Spleen (tissue), 13 donors: ENCODE results near the gene MRI1. TPM values are rescaled to one million over a fixed set of nuclear protein-coding genes. Genes with fewer than 3 reads are reported as not detected.

Experiments
- DNase-seq: peaks from one replicate; pipeline ENCODE4 v3.0.0-alpha.2; 2020
- H3K27ac ChIP-seq, 8 donors: fragments of 200-600 bp; sonication (generic) in 7 of 8; 1 replicate in 4 of 8; 2 replicates in 4 of 8; pipeline versions ENCODE4 v1.5.0 to v1.8.0; 2016 to 2021; ENCODE audit warnings: inconsistent platforms in 4 of 8, mild to moderate bottlenecking in 4 of 8, moderate library complexity in 1 of 8
- H3K27me3 ChIP-seq, 7 donors: fragments of 200-600 bp; sonication (generic) in 6 of 7; replicated peaks in 1 of 7; 1 replicate in 4 of 7; 2 replicates in 3 of 7; pipeline versions ENCODE4 v1.5.0 to v1.8.0; 2016 to 2021; ENCODE audit warnings: inconsistent platforms in 3 of 7, mild to moderate bottlenecking in 1 of 7
- H3K36me3 ChIP-seq, 6 donors: fragments of 200-600 bp; sonication (generic) in 5 of 6; 1 replicate in 4 of 6; 2 replicates in 2 of 6; pipeline versions ENCODE4 v1.5.0 to v1.8.0; 2016 to 2021; ENCODE audit warnings: inconsistent platforms in 2 of 6
- H3K4me1 ChIP-seq, 6 donors: fragments of 200-600 bp; sonication (generic) in 5 of 6; 1 replicate in 3 of 6; 2 replicates in 3 of 6; pipeline versions ENCODE4 v1.5.0 to v1.8.0; 2016 to 2021; ENCODE audit warnings: inconsistent platforms in 3 of 6
- H3K4me3 ChIP-seq, 8 donors: fragments of 200-600 bp; sonication (generic) in 7 of 8; 1 replicate in 4 of 8; 2 replicates in 4 of 8; pipeline versions ENCODE4 v1.5.0 to v1.8.0; 2016 to 2021; ENCODE audit warnings: inconsistent platforms in 4 of 8, mild to moderate bottlenecking in 4 of 8, moderate library complexity in 2 of 8
- H3K9me3 ChIP-seq, 8 donors: fragments of 200-600 bp; sonication (generic) in 7 of 8; 1 replicate in 4 of 8; 2 replicates in 4 of 8; pipeline versions ENCODE4 v1.5.0 to v1.8.0; 2016 to 2021; ENCODE audit warnings: inconsistent platforms in 4 of 8
- CTCF ChIP-seq, 11 experiments: fragments of 200-600 bp in 7 of 11; fragments of 450-650 bp in 4 of 11; sonication (generic) in 4 of 11; IDR thresholded peaks in 8 of 11; conservative IDR thresholded peaks in 3 of 11; 1 replicate in 7 of 11; 2 replicates in 4 of 11; pipeline versions ENCODE4 v1.4.0 to v1.8.0; 2016 to 2021; ENCODE audit warnings: antibody characterized with exemption in 11 of 11, inconsistent platforms in 4 of 11, mild to moderate bottlenecking in 1 of 11
- POLR2A ChIP-seq, 3 donors: fragments of 450-650 bp; IDR thresholded peaks; one replicate each; pipeline ENCODE4 v1.5.1; 2017; ENCODE audit warnings: antibody characterized with exemption in 3 of 3, mild to moderate bottlenecking in 1 of 3
- POLR2AphosphoS5 ChIP-seq, 3 donors: sonication (generic); formaldehyde crosslinking; IDR thresholded peaks; one replicate each; pipeline ENCODE4 v1.5.1; 2017; ENCODE audit warnings: antibody characterized with exemption in 3 of 3
- WGBS, 5 donors: extraction: QIAGEN DNeasy Blood & Tissue Kit in 3 of 5; methylation state at CpG; one replicate each; pipeline versions ENCODE4 v1.1.5 to v1.1.7; 2013 to 2018; 5-methylcytosine and 5-hydroxymethylcytosine counted together
- intact Hi-C: fragments of 100-400 bp; cut with DNase I; formaldehyde crosslinking; loops from one replicate; pipeline ENCODE4 v1.15.0; 2023; ENCODE audit warnings: low total_unique reads
- long read RNA-seq, 2 donors: transcript quantifications; one replicate each; lab custom pipeline, GENCODE V29; 2026
- polyA plus RNA-seq, 3 donors: library from polyadenylated mRNA; stranded (reverse); fragments of 200-250 nt; gene quantifications; one replicate each; pipeline ENCODE4 v1.2.1, GENCODE V29; 2013
- total RNA-seq, 7 donors: library from RNA; depleted of rRNA in 3 of 7; stranded (reverse); fragments of >200 nt in 3 of 7; fragmentation: NEBNext Ultra II Directional in 4 of 7; extraction: Animal tissue kit (Norgen Biotek cat#: 25700) in 4 of 7; gene quantifications; one replicate each; pipeline versions ENCODE4 v1.1.0 to v1.2.1, GENCODE V29; 2016 to 2021
- donor health status: healthy with polysubstance abuse.
- donor health status: DM: no; HTN: no; CAD: no; lungs with moderate emphysema.
- donor health status: DM: no; HTN: no; CAD: no.
- donor health status: Bipolar disorder and iron deficiency.
- donor health status: healthy.
- donor health status: DM: no; HTN: no; CAD: no.
- donor health status: DM: yes; HTN: yes; CAD: no.

MRI1 gene
- total RNA-seq (10 to 100 TPM; 31.2 to 64.6 (median 36.6) TPM), polyA plus RNA-seq (10 to 100 TPM; 21.2 to 25.1 (median 21.7) TPM)
- long read RNA-seq, donor 1, transcript MRI1-201 (6 exons, 1,735 nt), result major isoform, 5 of 20 reads
- long read RNA-seq, donor 1, partial matches to known transcripts, result 9 of 20 reads
- long read RNA-seq, donor 1, other reads (novel, unspliced or antisense), result 5 of 20 reads
- long read RNA-seq, donor 2, partial matches to known transcripts, result 0 of 6 reads
- long read RNA-seq, donor 2, other reads (novel, unspliced or antisense), result 0 of 6 reads

- DNase-seq, result peak; percentile 91
- H3K36me3 ChIP-seq, result peaks cover 0 to 68% (median 50%) of the 10 kb centered on the region in 6 donors
- H3K27me3 ChIP-seq, result no peaks in the 10 kb centered on the region
- peaks cover 5 to 33% (median 23%) of the 10 kb centered on the region in 6 donors for H3K4me1 ChIP-seq
- 1 to 22% (median 9%) methylated on average over 19 to 58 of the region's 67 CpGs for WGBS, 5 donors
- no peaks in the 10 kb centered on the region for H3K9me3 ChIP-seq
- H3K27ac ChIP-seq, result peak within 1 kb of the TSS in 7 of 8 donors; percentile 42 to 83 (median 77)
- TF ChIP-seq CTCF (IDR thresholded peaks at IDR 0.05 in 8 of 11, conservative IDR thresholded peaks at IDR 0.05 in 3 of 11), result no peak
- no peak for TF ChIP-seq POLR2A (IDR thresholded peaks at IDR 0.05)
- peak; percentile 80 to 89 (median 88) for TF ChIP-seq POLR2AphosphoS5 (IDR thresholded peaks at IDR 0.05)
- peak within 1 kb of the TSS; percentile 62 to 93 (median 81) for H3K4me3 ChIP-seq
- intact Hi-C loops, result no loop called here
Observed at GRCh38 chr19:13764101-13764807, at the start of gene MRI1. TSS of gene MRI1 (plus strand) at chr19:13764522. CDS start at chr19:13764589, 67 bp downstream.

- peaks cover 0 to 23% (median 4%) of the 10 kb centered on the region in 8 donors for H3K9me3 ChIP-seq
- no peaks in the 10 kb centered on the region for H3K4me1 ChIP-seq
- H3K27me3 ChIP-seq, result peaks cover 0 to 60% (median 0%) of the 10 kb centered on the region in 7 donors
- intact Hi-C loops, result loop anchor here (10.0 kb wide), 1 partner anchor 122 kb away; no protein-coding TSS in a partner anchor
- no peak overlapping the region for H3K27ac ChIP-seq
- DNase-seq, result no peak
- TF ChIP-seq POLR2AphosphoS5 (IDR thresholded peaks at IDR 0.05) (no peak), CTCF (IDR thresholded peaks at IDR 0.05 in 8 of 11, conservative IDR thresholded peaks at IDR 0.05 in 3 of 11) (no peak), POLR2A (IDR thresholded peaks at IDR 0.05) (no peak)
- H3K4me3 ChIP-seq, result no peak overlapping the region
- 24 to 44% (median 37%) methylated on average over 8 of the region's 8 CpGs for WGBS, 5 donors
- H3K36me3 ChIP-seq, result no peaks in the 10 kb centered on the region
Observed at GRCh38 chr19:13717194-13717643, 47.1 kb upstream of the MRI1 start.

- WGBS, 5 donors, result 47 to 61% (median 59%) methylated on average over 9 of the region's 9 CpGs
- no peaks in the 10 kb centered on the region for H3K36me3 ChIP-seq
- no peak for TF ChIP-seq POLR2AphosphoS5 (IDR thresholded peaks at IDR 0.05)
- TF ChIP-seq CTCF (IDR thresholded peaks at IDR 0.05 in 8 of 11, conservative IDR thresholded peaks at IDR 0.05 in 3 of 11), result no peak
- no peak for TF ChIP-seq POLR2A (IDR thresholded peaks at IDR 0.05)
- peaks cover 0 to 22% (median 4%) of the 10 kb centered on the region in 8 donors for H3K9me3 ChIP-seq
- no peaks in the 10 kb centered on the region for H3K4me1 ChIP-seq
- intact Hi-C loops, result loop anchor here (10.0 kb wide), 1 partner anchor 124 kb away; no protein-coding TSS in a partner anchor
- peaks cover 0 to 48% (median 0%) of the 10 kb centered on the region in 7 donors for H3K27me3 ChIP-seq
- no peak overlapping the region for H3K4me3 ChIP-seq
- H3K27ac ChIP-seq, result no peak overlapping the region
- DNase-seq, result no peak
Observed at GRCh38 chr19:13718733-13719132, 45.6 kb upstream of the MRI1 start.

GRCh38 chr19:13722146-13722545 is 42.2 kb upstream of the MRI1 start:
- Histone ChIP-seq H3K9me3 (no peaks in the 10 kb centered on the region), H3K27ac (no peak overlapping the region), H3K27me3 (peaks cover 0 to 29% (median 0%) of the 10 kb centered on the region in 7 donors), H3K36me3 (no peaks in the 10 kb centered on the region), H3K4me1 (no peaks in the 10 kb centered on the region), H3K4me3 (no peak overlapping the region)
- TF ChIP-seq POLR2AphosphoS5 (IDR thresholded peaks at IDR 0.05), result no peak
- TF ChIP-seq POLR2A (IDR thresholded peaks at IDR 0.05), result no peak
- no peak for TF ChIP-seq CTCF (IDR thresholded peaks at IDR 0.05 in 8 of 11, conservative IDR thresholded peaks at IDR 0.05 in 3 of 11)
- DNase-seq, result no peak
- WGBS, 5 donors, result 87 to 93% (median 91%) methylated on average over 6 of the region's 6 CpGs
- intact Hi-C loops, result no loop called here
